ENCODE results near the gene KIN.

GRCh38 chr10:7833210-7833609, 45.4 kb upstream of the KIN start:
- no peak for TF ChIP-seq CTCF (conservative IDR thresholded peaks at IDR 0.05; ENCODE audit: low read length)
- no peak for TF ChIP-seq EZH2phosphoT487 (IDR thresholded peaks at IDR 0.05; ENCODE audit: borderline replicate concordance)

Data from Loucy (cell line).